ENCODE data around the gene SACM1L.

SACM1L gene

DNA sequence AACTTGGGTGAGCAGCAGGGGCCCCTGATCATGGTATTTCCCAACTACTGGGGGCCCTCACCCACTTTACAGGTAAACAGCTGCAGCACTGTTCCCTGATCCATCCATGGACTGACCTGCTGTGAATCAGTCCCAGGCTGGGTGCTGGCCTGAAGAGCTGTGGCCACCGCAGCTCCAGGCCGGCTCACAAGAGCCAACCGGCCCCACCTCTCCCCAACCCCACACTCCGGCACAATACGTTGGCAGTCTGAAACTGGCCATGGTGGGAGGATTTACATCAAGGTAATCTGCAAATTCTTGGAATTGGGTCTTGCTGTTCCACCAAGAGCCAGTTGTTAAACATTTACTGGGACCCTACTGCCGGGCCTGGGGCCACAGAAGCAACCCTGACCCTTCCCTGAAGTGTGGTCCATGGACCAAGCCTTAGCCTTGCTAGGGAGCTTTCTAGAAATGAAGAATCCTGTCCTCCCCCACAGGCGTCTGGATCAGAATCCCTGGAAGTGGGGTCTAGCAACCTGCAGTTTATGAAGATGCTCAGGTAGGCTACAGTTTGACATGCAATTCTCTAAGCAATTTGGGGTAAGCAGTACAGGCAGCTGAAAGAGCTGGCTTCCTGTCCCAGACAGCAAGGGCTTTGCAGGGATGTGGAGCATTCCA lies 103.4 kb downstream of the SACM1L start:
- no peak for DNase-seq

DNA sequence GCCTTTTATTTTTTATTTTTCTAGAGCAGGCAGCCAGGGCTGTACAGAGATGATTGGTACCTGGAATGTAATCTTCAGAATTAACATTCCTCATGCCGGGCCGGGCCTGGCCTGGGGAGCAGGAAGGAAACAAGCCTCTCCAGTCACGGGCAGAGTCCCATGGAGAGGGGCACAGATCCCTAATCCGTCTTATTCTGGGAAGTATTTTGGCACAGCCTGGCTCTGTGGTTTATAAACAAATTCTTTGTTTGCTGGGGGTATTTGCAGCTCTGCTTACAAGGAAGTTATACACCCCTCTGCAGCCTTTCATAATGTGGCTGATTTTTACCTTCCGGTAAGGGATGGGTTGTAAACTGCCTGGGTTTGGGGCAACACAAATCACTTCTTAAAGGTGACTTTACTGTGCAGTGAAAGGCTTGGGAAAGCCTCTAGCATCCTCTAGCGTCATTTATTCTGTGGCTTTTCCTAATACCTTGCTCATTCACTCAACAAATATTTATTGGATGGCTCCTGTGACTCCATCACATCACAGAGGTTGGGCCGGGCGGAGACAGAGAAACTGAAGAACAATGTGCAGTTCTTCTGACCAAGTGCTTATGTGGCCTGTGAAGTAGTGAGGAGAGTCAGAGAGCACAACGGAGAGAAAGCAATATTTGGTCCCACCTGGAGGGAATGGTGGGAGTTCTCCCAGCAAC lies 104.4 kb downstream of the SACM1L start:
- no peak for DNase-seq

DNA sequence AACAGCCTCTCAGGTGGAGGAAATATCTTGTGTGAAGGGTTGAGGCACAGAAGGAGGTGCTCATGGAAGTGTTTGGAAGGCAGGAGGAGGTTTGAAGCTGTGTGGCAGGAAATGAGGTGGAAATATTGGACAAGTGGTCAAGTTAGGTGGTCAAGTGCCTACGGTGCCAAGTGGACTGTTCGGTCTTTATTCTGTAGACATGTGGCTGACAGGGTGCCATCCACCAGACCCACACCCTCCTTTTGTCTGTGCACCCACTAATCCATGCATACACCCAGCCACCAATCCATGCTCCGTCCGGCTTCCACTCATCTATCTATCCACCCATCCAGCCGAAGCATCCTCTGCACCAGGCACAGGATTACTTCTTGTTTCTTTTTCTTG lies 105.0 kb downstream of the SACM1L start:
- no peak for DNase-seq

DNA sequence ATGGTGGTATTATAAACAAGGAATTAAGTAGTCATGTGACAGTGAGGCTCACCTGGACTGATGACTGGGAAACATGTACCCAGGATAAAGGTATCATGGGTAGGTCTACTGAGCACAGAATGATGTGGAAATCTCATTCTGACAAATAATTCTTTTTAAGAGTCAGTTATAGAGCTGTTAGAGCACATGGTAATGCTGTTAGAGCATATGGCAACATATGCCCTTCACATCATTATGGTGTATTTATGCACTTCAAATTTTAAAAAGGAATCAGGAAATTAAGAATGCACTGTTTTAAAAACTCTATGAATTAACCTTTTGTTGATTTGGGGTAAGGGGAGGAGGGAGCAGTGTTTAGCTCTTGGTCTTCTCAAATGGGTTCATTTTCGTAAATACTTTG lies 105.5 kb downstream of the SACM1L start:
- DNase-seq = no peak

Measured in NCI-H69 (cell line).